GM12892 (cell line): ENCODE measurements around the gene MORC2.

Experiments
- POLR2A ChIP-seq: IDR thresholded peaks from 2 replicates; pipeline ENCODE4 v1.6.1; 2011; ENCODE audit warnings: low read depth, low read length, control low read depth
- POLR2AphosphoS5 ChIP-seq: IDR thresholded peaks from 2 replicates; pipeline ENCODE4 v1.6.1; 2011; ENCODE audit warnings: low read depth, low read length, control low read depth
- TAF1 ChIP-seq: IDR thresholded peaks from 2 replicates; pipeline ENCODE4 v1.6.1; 2011; ENCODE audit warnings: low read depth, mild to moderate bottlenecking, control low read depth, low read length, borderline replicate concordance

- TF ChIP-seq POLR2A (no peak), POLR2AphosphoS5 (no peak), TAF1 (no peak)
Observed at GRCh38 chr22:30905696-30906341, 62.8 kb downstream of the MORC2 start.
